Esophagus mucosa (tissue), 1 donor: ENCODE data around the gene SLC6A5. TPM values are rescaled to one million over a fixed set of nuclear protein-coding genes. Genes with fewer than 3 reads are reported as not detected.

Experiments
- ATAC-seq: fragments of 200-7000 bp; cut with Tn5 transposase; one replicate; pipeline ENCODE4 v1.9.1; 2020
- total RNA-seq: library from RNA; stranded (reverse); gene quantifications from one replicate; pipeline ENCODE4 v1.2.4, GENCODE V29; 2023
- donor health status: DM: yes; HTN: yes; CAD: no.

The SLC6A5 gene
- total RNA-seq, 1 donor from 2014 or later, result not detected

- no peak for ATAC-seq
Observed at GRCh38 chr11:20596205-20597153, 2.9 kb upstream of the SLC6A5 start.

- no peak for ATAC-seq
Observed at GRCh38 chr11:20597154-20597679, 2.2 kb upstream of the SLC6A5 start.

- ATAC-seq, result no peak
Observed at GRCh38 chr11:20597680-20598484, 1.5 kb upstream of the SLC6A5 start.

DNA sequence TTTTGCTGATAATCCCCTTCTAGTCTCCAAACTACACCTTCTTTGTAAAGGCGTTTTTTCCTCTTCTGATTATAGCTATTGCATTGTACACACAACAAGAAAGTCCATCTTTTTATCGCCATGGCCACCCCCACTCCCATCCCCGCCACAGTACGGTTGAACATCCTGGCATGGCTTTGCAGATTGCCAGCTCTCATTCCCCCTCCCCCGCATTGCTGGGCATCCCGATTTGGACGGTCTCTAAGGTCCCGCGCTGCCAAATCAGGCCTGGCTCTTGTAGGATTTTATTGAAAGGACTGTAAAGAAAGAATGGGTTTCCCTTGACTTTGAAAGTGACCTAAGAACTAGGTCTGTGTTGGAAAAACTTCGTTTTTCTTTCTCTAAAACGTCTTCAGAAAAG is 916 bp upstream of the SLC6A5 start:
- ATAC-seq, result no peak

DNA sequence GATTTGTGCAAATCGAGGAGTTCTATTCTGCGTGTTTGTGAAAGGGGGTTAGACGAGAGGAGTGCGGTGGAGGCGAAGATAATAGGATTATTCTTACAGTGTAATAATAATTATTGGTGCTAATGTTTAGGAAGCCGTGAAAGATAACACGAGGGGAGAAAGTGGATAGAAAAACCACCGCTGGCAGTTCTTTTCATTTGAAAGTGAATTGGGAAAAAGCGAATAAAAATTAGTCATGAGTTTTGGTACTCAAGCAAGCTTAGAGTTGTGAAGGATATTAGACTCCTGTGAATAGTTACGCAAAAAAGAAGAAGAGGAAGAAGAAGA is 575 bp downstream of the SLC6A5 start:
- no peak for ATAC-seq

- no peak for ATAC-seq
Observed at GRCh38 chr11:20600551-20600950, 1.1 kb downstream of the SLC6A5 start.

GRCh38 chr11:20601221-20601914 is 2.0 kb downstream of the SLC6A5 start:
- no peak for ATAC-seq

DNA sequence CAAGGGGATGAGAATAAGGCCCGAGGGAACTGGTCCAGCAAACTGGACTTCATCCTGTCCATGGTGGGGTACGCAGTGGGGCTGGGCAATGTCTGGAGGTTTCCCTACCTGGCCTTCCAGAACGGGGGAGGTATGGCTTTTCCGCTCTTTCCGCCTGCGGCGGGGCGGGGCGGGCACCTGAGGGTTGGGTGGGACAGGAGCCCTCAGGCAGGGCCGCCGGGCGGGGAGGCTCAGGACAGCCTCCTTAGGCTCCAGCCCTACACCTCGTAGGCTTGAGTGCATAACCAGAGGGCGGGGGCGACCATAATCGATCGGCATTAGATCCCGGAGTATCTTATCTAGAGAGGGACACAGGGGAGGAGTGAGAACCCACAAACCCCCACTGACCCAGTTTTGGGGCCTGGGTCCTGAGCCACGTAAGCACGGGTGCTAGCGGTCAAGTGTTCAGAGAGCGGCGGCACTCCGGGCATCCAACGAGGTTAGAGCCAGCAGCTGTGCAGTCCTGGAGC is 4.9 kb downstream of the SLC6A5 start:
- no peak for ATAC-seq

- no peak for ATAC-seq
Observed at GRCh38 chr11:20604864-20605601, 5.6 kb downstream of the SLC6A5 start.

DNA sequence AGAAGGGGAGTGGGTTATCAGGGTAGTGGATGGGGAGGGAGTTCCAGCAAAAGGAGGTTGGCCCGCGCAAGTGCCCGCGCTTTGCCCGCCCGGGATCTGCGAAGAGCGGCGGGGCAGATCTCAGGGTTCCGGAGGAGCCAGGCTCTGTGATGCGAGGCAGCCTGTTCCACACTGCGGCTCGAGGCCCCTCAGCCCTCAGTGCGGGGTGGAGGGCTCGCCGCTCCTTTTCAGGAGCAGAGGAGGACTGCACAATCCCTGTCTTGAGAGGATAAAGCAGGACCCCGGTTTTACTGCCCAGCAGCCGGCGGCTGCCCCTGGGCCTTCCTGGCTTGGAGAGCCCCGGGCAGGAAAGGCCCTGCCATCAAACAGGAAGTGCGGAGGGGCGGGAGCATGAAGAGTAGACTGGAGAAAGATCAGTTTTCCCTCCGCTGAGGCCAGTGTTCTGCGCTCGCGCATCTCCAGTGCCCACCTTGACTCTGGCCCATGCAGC is 6.2 kb downstream of the SLC6A5 start:
- ATAC-seq, result no peak

DNA sequence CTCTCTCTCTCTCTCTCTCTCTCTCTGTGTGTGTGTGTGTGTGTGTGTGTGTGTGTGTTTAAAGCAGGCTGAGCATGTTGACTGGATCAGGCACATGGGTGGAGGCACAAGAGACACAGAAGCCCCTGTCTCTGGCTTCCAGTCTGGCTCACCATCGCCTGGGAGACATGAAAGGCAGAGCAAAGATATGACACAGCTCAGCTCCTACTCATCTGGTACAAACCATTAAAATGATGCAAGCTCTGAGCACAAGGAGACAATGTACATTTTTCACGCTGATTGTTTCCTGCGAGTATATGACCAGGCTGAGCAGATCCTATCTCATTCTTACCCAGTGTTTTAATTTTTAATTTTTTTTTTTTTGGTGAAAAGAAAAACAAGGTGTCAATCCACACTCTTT is 9.5 kb downstream of the SLC6A5 start:
- ATAC-seq, result no peak

GRCh38 chr11:20609727-20610707 is 10.6 kb downstream of the SLC6A5 start:
- ATAC-seq, result peak; percentile 91

DNA sequence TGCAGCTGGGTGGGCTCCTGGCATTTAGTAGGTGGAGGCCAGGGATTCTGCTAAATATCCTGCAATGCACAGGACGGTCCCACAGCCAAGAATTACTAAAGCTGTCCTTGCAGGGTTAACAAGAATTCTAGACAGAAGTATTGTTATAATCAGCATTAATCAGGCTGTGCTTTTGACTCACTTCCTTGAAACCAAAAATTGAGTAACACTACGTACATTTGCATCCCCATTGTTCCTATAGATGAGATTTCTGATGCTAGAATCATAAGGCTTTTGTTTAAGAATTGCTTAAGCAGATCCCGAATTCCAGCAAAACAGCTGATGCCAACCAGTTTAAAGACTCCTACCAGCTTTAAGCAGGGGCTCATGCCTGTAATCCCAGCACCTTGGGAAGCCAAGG is 11.4 kb downstream of the SLC6A5 start:
- ATAC-seq, result peak; percentile 61

DNA sequence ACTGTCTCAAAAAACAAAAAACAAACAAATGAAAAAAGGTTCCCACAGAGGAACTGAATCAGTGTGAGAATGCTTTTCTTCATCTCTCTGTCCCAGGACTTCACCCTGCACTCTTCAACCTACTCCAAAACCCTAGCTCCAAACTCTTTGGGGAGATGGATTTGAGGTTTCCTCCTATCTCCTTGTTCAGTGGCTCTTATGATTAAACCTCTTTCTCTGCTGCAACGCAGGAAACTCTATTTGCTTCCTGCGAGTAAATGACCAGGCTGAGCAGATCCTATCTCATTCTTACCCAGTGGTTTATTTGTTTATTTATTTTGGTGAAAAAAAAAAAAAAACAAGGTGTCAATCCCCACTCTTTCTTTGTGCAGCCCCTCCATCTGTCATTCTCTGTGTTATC is 12.0 kb downstream of the SLC6A5 start:
- ATAC-seq, result no peak

- no peak for ATAC-seq
Observed at GRCh38 chr11:20611892-20612291, 12.5 kb downstream of the SLC6A5 start.

DNA sequence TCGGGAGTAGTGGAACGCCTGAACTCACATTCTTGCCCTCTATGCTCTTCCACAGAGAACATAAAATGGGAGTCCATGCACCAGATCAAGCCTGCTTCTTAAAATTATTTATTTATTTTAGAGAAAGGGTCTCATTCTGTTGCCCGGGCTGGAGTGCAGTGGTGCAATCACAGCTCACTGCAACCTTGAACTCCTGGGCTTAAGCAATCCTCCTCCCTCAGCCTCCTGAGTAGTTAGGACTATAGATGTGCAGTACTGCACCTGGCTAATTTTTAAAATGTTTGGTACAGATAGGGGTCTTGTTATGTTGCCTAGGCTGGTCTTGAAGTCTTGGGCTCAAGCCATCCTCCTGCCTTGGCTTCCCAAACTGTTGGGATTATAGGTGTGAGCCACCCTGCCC is 13.0 kb downstream of the SLC6A5 start:
- ATAC-seq, result no peak

DNA sequence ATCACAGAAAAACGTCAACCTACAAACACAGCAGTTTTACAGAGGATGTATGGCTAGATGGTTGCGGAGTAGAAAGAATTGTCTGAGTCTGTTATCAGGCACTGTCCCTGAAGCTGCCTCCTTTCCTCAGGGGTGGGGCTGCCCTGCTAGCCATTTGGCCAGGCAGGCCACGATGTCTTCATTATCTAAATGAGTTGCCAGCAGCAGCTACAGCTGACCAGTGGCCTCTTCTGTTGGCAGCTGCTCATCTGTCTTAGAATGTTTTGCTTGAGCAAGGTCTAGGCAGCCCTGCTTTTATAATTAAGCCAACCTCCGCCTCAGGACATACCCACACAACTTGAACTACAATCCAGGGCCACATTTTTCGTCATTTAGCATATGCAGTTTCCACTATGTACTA is 17.5 kb downstream of the SLC6A5 start:
- no peak for ATAC-seq

DNA sequence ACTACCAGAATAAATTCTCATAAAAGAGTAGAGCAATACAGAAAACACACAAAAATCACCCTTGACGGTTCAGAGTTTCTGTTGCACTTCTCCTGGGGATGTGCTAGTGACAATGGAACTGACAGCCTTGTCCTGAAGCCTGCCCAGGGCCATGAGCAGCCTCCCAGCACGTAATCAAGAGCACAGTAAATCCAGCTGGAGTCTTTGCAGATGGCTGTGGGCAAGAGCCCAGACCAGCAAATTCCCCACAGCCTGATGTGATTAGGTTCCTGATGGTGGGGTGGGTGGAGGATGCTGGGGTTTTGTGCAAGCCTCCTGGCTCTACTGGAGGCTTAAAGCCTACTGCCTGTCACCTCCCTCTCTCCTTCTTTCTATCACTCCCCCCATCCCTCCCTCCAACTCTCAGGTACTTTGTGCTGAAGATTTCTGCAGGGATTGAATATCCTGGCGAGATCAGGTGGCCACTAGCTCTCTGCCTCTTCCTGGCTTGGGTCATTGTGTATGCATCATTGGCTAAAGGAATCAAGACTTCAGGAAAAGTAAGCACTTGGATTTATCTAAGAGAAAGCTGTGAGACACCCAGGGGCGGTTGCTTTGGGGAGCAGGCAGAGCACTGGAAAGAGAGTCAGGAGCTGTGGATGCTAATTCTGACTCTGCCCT is 18.1 kb downstream of the SLC6A5 start:
- ATAC-seq, result no peak

GRCh38 chr11:20618083-20618482 is 18.7 kb downstream of the SLC6A5 start:
- ATAC-seq, result no peak

DNA sequence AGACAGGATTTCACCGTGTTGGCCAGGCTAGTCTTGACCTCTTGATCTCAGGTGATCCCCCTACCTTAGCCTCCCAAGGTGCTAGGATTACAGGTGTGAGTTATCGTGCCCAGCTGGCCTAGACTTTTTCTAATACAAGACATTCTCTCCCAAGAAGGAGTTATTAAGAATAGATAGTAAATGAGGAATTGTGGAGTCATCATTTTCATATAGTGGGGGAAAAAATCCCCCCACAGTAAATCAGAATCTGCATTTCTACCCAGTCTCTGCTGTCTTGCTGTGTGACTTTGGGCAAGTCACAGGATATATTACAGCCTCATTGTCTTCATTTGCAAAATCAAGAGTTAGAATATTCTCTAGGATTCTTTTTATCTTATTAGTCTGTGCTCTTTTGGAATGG is 21.6 kb downstream of the SLC6A5 start:
- no peak for ATAC-seq
